ENCODE measurements around the gene HMGB2. TPM values are rescaled to one million over a fixed set of nuclear protein-coding genes. Genes with fewer than 3 reads are reported as not detected.

The HMGB2 gene
- total RNA-seq, 1 donor from 2014 or later: 40.9 TPM

DNA sequence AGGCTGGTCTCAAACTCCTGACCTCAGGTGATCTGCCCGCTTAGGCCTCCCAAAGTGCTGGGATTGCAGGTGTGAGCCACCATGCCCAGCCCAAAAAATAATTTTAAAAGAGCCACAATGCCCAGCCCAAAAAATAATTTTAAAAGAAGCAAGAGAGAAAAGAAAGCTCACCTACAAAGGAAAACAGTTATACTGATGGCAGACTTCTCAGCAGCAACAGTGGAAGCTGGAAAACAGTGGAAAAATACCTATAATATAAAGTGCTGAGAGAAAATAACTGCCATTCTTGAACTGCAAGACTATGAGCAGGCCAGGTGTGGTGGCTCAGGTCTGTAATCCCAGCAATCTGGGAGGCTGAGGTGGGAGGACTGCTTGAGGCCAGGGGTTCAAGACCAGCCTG, 13.3 kb upstream of the HMGB2 start:
- no peak for ATAC-seq
- intact Hi-C loops (cut with DNase I): no loop called here

GRCh38 chr4:173346074-173346473, 11.9 kb upstream of the HMGB2 start:
- no peaks in the 10 kb centered on the region for H3K9me3 ChIP-seq
- no peaks in the 10 kb centered on the region for H3K36me3 ChIP-seq
- no peaks in the 10 kb centered on the region for H3K4me1 ChIP-seq
- no peak for ATAC-seq
- DNase-seq: no peak
- intact Hi-C loops (cut with DNase I): no loop called here
- no peaks in the 10 kb centered on the region for H3K27me3 ChIP-seq (ENCODE audit: low read depth)
- no peak overlapping the region for H3K27ac ChIP-seq
- no peak for TF ChIP-seq CTCF (IDR thresholded peaks at IDR 0.05)
- no peak overlapping the region for H3K4me3 ChIP-seq

More for the DNA sequence above, 13.3 kb upstream of the HMGB2 start:
- Histone ChIP-seq H3K9me3 (no peaks in the 10 kb centered on the region), H3K4me3 (no peak overlapping the region), H3K27me3 (ENCODE audit: low read depth) (no peaks in the 10 kb centered on the region), H3K36me3 (no peaks in the 10 kb centered on the region), H3K4me1 (no peaks in the 10 kb centered on the region), H3K27ac (no peak overlapping the region)
- no peak for TF ChIP-seq CTCF (IDR thresholded peaks at IDR 0.05)
- DNase-seq: no peak

GRCh38 chr4:173345648-173346047, 11.5 kb upstream of the HMGB2 start:
- H3K4me1 ChIP-seq: no peaks in the 10 kb centered on the region
- intact Hi-C loops (cut with DNase I): no loop called here
- H3K27ac ChIP-seq: no peak overlapping the region
- DNase-seq (no peak), ATAC-seq (no peak)
- H3K4me3 ChIP-seq: no peak overlapping the region
- H3K9me3 ChIP-seq: no peaks in the 10 kb centered on the region
- TF ChIP-seq CTCF (IDR thresholded peaks at IDR 0.05): no peak
- H3K27me3 ChIP-seq (ENCODE audit: low read depth): no peaks in the 10 kb centered on the region
- H3K36me3 ChIP-seq: no peaks in the 10 kb centered on the region

- no peak overlapping the region for H3K27ac ChIP-seq
- intact Hi-C loops (cut with DNase I): no loop called here
- H3K4me3 ChIP-seq: no peak overlapping the region
- no peaks in the 10 kb centered on the region for H3K4me1 ChIP-seq
- ATAC-seq: no peak
- no peak for TF ChIP-seq CTCF (IDR thresholded peaks at IDR 0.05)
- no peak for DNase-seq
- H3K36me3 ChIP-seq: no peaks in the 10 kb centered on the region
- H3K9me3 ChIP-seq: no peaks in the 10 kb centered on the region
- H3K27me3 ChIP-seq (ENCODE audit: low read depth): no peaks in the 10 kb centered on the region
These were observed 9.8 kb upstream of the HMGB2 start for GRCh38 chr4:173343832-173344397.

DNA sequence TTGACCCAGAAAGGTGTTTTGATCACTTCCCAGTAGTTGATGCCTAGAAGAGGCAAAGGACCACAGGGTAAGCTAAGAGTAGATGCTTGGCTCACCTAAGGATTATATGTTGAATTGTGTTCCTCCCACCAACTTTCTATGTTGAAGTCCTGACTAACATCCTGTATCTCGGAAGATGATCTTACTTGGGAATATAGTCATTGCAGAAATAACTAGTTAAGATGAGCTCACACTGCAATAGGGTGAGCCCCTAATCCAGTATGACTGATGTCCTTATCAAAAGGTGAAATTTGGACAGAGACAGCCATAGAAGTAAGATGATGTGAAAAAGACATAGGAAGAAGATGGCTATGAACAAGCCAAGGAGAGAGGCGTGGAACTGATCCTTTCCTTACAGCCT, 3.3 kb upstream of the HMGB2 start:
- Histone ChIP-seq H3K4me3 (no peak overlapping the region), H3K27ac (no peak overlapping the region), H3K27me3 (ENCODE audit: low read depth) (no peaks in the 10 kb centered on the region), H3K9me3 (no peaks in the 10 kb centered on the region), H3K36me3 (no peaks in the 10 kb centered on the region), H3K4me1 (peaks cover 12% of the 10 kb centered on the region)
- DNase-seq: no peak
- no peak for ATAC-seq
- TF ChIP-seq CTCF (IDR thresholded peaks at IDR 0.05): no peak
- intact Hi-C loops (cut with DNase I): no loop called here
